Naive B cell (primary cell): ENCODE data around the gene LMO4. TPM values are rescaled to one million over a fixed set of nuclear protein-coding genes. Genes with fewer than 3 reads are reported as not detected.

ENCODE experiments used
- ATAC-seq, 2 donors: fragments of 150-1000 bp; cut with Tn5 transposase; 2 replicates each; pipeline ENCODE4 v1.10.0; 2021; ENCODE audit warnings: low read depth in 2 of 2, mild to moderate bottlenecking in 2 of 2, moderate library complexity in 2 of 2
- DNase-seq: peaks from one replicate; pipeline ENCODE4 v3.0.0; 2022
- H3K27ac Mint-ChIP-seq, 6 donors: one replicate each; pipeline ENCODE4 v1.8.0; 2020 to 2022; ENCODE audit warnings: mild to moderate bottlenecking in 6 of 6, mixed read lengths in 6 of 6, moderate library complexity in 5 of 6, inconsistent platforms in 2 of 6
- H3K27me3 Mint-ChIP-seq, 3 donors: one replicate each; pipeline ENCODE4 v1.8.0; 2021 to 2022; ENCODE audit warnings: mixed read lengths in 3 of 3, mild to moderate bottlenecking in 1 of 3
- H3K36me3 Mint-ChIP-seq, 2 donors: one replicate each; pipeline ENCODE4 v1.8.0; 2020 to 2022; ENCODE audit warnings: mixed read lengths in 2 of 2, inconsistent platforms in 1 of 2, mild to moderate bottlenecking in 1 of 2
- H3K4me1 Mint-ChIP-seq, 3 donors: one replicate each; pipeline ENCODE4 v1.8.0; 2020 to 2022; ENCODE audit warnings: mixed read lengths in 3 of 3, inconsistent platforms in 1 of 3, mild to moderate bottlenecking in 1 of 3, moderate library complexity in 1 of 3
- H3K4me3 Mint-ChIP-seq, 8 donors: one replicate each; pipeline ENCODE4 v1.8.0; 2020 to 2022; ENCODE audit warnings: mild to moderate bottlenecking in 8 of 8, mixed read lengths in 8 of 8, moderate library complexity in 8 of 8, inconsistent platforms in 2 of 8
- H3K9me3 Mint-ChIP-seq, 7 donors: one replicate each; pipeline ENCODE4 v1.8.0; 2020 to 2022; ENCODE audit warnings: mixed read lengths in 7 of 7, mild to moderate bottlenecking in 5 of 7, inconsistent platforms in 2 of 7, moderate library complexity in 1 of 7
- polyA plus RNA-seq, 6 donors: library from polyadenylated mRNA; unstranded; fragments of 300-500 nt; fragmentation: Illumina TruSeq; gene quantifications; one replicate each; pipeline ENCODE4 v1.2.3, GENCODE V29; 2021; ENCODE audit warnings: low read depth in 6 of 6

Gene LMO4
- polyA plus RNA-seq, 6 donors from 2014 or later = 11.7 to 17.5 (median 14.4) TPM

GRCh38 chr1:87331365-87332241 lies 2.9 kb downstream of the LMO4 start:
- Mint-ChIP-seq H3K27me3 (no peaks in the 10 kb centered on the region), H3K36me3 (no peaks in the 10 kb centered on the region), H3K4me1 (peaks cover 42 to 64% (median 61%) of the 10 kb centered on the region in 3 donors), H3K9me3 (no peaks in the 10 kb centered on the region), H3K27ac (peak overlapping the region in 4 of 6 donors; percentile 88 to 92 (median 90)), H3K4me3 (peak overlapping the region; percentile 82 to 99 (median 96))
- DNase-seq (peak; percentile 64), ATAC-seq (peak; percentile 4 to 6)

DNA sequence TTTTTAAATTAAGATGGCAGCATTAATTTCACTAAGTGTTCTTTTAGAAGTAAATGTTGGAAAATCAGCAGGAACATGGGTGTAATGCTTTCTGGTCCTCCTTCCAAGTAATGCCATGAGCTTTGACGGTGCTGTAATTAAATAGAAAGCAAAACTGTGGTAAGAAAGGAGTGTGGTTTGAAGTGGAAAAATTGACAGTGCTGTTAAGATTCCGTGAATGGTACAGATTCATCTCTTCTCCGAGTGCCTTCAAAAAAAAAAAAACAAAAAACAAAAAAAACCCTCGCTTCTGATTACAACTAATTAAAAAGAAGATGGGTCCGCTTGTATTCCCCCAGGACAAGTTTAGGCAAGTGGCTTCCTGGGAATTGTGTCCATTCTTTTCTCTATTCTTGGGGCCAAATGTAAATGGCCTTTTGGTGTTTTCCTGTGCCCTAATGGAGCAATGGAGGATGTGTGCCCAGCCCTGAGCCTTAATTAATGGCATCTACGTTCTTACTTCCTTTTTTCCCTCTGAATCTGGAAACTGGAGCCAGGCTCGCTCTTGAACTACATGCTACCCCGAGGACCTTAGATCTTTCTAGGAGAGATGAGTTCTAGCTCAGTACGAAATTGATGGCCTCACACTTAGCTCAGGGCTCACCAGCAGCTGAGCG lies 5.1 kb downstream of the LMO4 start:
- no peak for DNase-seq
- ATAC-seq = no peak
- Mint-ChIP-seq H3K9me3 (no peaks in the 10 kb centered on the region), H3K27me3 (no peaks in the 10 kb centered on the region), H3K36me3 (peaks cover 0 to 4% of the 10 kb centered on the region in 2 donors), H3K4me1 (peaks cover 39 to 61% (median 59%) of the 10 kb centered on the region in 3 donors), H3K27ac (peak overlapping the region in 3 of 6 donors; percentile 49 to 93 (median 65)), H3K4me3 (peak overlapping the region; percentile 82 to 98 (median 95))

DNA sequence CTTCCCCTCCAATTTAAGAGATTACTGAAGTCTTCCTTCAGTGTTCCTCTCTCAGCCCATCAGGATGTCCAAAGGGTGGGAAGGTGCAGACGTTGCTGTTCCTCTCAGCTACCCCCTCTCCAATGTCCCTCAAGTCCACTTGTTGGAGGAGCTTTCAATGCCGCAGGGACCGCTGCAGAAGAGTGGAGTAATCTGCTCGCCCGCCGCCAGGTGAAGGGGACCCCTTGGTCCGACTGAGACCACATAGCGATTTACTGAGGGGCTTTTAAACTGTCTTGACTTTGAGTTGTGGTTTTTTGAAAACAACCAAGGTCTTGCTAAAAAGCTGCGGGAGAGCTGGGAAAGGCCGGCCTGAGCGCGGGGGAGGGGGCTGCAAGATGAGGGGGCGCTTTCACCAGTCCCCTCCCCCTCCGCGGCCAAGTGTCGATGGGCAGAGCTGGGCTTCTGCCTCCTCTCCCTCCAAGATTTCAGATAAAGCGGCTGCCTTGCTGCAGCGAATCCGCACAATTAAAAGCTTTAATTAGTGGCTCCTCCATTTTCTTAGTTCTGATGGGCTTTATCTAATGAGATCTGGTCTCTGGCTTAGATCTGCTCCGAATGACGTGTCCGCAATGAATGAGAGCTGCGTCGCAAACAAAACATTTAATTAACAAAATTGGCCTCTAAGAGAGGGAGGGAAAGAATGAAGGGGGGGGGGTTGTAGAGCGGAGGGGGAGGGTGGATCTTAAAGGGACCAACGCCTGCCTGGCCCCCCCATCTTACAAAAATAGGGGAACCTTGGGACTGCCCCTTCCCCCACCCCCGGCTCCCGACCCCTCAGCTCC lies 5.9 kb downstream of the LMO4 start:
- Mint-ChIP-seq H3K9me3 (no peaks in the 10 kb centered on the region), H3K27ac (peak overlapping the region; percentile 84 to 98 (median 94)), H3K36me3 (peaks cover 0 to 5% of the 10 kb centered on the region in 2 donors), H3K27me3 (no peaks in the 10 kb centered on the region), H3K4me1 (peaks cover 39 to 61% (median 59%) of the 10 kb centered on the region in 3 donors), H3K4me3 (peak overlapping the region; percentile 82 to 98 (median 95))
- DNase-seq = no peak
- ATAC-seq = peak; percentile 22 to 34

- no peaks in the 10 kb centered on the region for H3K9me3 Mint-ChIP-seq
- peaks cover 0 to 5% of the 10 kb centered on the region in 2 donors for H3K36me3 Mint-ChIP-seq
- DNase-seq = peak; percentile 76
- peak; percentile 64 to 69 for ATAC-seq
- peak overlapping the region; percentile 91 to 98 (median 96) for H3K27ac Mint-ChIP-seq
- peaks cover 36 to 55% (median 54%) of the 10 kb centered on the region in 3 donors for H3K4me1 Mint-ChIP-seq
- peak overlapping the region; percentile 82 to 98 (median 95) for H3K4me3 Mint-ChIP-seq
- H3K27me3 Mint-ChIP-seq = no peaks in the 10 kb centered on the region
These were observed 6.7 kb downstream of the LMO4 start for GRCh38 chr1:87335175-87335884.

- Mint-ChIP-seq H3K36me3 (peaks cover under 1 to 13% of the 10 kb centered on the region in 2 donors), H3K27me3 (no peaks in the 10 kb centered on the region), H3K4me1 (peaks cover 27 to 47% (median 44%) of the 10 kb centered on the region in 3 donors), H3K27ac (peak overlapping the region in 2 of 6 donors; percentile 44 to 60), H3K4me3 (peak overlapping the region in 5 of 8 donors; percentile 13 to 95 (median 51)), H3K9me3 (no peaks in the 10 kb centered on the region)
- ATAC-seq = no peak
- DNase-seq = no peak
These were observed 8.0 kb downstream of the LMO4 start for GRCh38 chr1:87336623-87337067.

DNA sequence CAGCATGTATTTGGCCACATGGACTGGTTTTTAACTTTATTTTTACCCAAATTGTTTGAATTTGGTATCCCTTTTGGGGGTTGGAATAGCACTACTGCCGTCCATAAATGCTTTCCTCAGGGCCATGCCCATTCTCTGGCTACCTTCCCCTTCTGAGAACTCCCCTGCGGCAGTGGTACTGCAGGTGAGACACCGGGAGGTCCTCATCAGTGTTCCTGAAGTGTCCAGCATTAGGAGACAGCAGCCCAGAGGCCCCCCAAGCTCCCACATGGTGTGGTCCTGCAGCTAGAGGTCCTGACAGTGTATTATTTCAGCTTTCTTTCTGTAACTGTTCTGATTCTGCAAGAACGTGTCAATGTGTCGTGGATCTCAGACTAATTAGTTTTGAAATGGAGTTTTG lies 8.9 kb downstream of the LMO4 start:
- no peaks in the 10 kb centered on the region for H3K27me3 Mint-ChIP-seq
- H3K4me1 Mint-ChIP-seq = peaks cover 22 to 37% (median 34%) of the 10 kb centered on the region in 3 donors
- ATAC-seq (no peak), DNase-seq (no peak)
- H3K36me3 Mint-ChIP-seq = peaks cover 10 to 21% of the 10 kb centered on the region in 2 donors
- H3K27ac Mint-ChIP-seq = peak overlapping the region in 1 of 6 donors; percentile 24
- no peaks in the 10 kb centered on the region for H3K9me3 Mint-ChIP-seq
- peak overlapping the region in 1 of 8 donors; percentile 82 for H3K4me3 Mint-ChIP-seq

- Mint-ChIP-seq H3K27me3 (no peaks in the 10 kb centered on the region), H3K9me3 (no peaks in the 10 kb centered on the region), H3K4me3 (peak overlapping the region in 1 of 8 donors; percentile 57), H3K4me1 (peaks cover 22 to 28% (median 28%) of the 10 kb centered on the region in 3 donors), H3K36me3 (peaks cover 11 to 21% of the 10 kb centered on the region in 2 donors), H3K27ac (no peak overlapping the region)
- ATAC-seq = no peak
- no peak for DNase-seq
These were observed 9.9 kb downstream of the LMO4 start for GRCh38 chr1:87338566-87338965.

DNA sequence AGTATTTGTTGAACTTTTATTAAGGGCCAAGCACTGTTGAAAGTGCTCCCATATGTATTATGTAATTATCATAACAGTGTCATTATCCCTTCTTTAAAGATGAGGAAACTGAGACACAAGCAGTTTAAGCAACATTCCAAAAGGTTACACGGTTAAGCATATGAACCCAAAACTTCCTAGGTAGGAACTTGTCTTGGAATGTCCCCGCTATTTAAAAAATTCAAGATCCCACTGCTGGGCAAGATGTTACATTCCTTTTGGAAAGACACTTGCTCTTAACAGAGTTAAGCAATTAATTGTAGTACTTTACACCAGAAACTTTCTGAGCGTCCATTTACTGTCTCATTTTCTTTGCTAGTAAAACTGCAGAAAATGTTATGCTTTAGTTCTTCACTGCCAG lies 15.6 kb downstream of the LMO4 start:
- H3K36me3 Mint-ChIP-seq = peaks cover 11 to 25% of the 10 kb centered on the region in 2 donors
- DNase-seq (no peak), ATAC-seq (no peak)
- H3K9me3 Mint-ChIP-seq = no peaks in the 10 kb centered on the region
- no peak overlapping the region for H3K27ac Mint-ChIP-seq
- H3K4me1 Mint-ChIP-seq = peaks cover 0 to 9% (median 9%) of the 10 kb centered on the region in 3 donors
- no peak overlapping the region for H3K4me3 Mint-ChIP-seq
- H3K27me3 Mint-ChIP-seq = no peaks in the 10 kb centered on the region

GRCh38 chr1:87346130-87346814 lies 17.6 kb downstream of the LMO4 start:
- no peaks in the 10 kb centered on the region for H3K27me3 Mint-ChIP-seq
- peaks cover 11 to 19% of the 10 kb centered on the region in 2 donors for H3K36me3 Mint-ChIP-seq
- ATAC-seq (no peak), DNase-seq (no peak)
- H3K4me3 Mint-ChIP-seq = no peak overlapping the region
- no peaks in the 10 kb centered on the region for H3K9me3 Mint-ChIP-seq
- H3K27ac Mint-ChIP-seq = peak overlapping the region in 1 of 6 donors; percentile 53
- peaks cover 0 to 9% (median 9%) of the 10 kb centered on the region in 3 donors for H3K4me1 Mint-ChIP-seq

DNA sequence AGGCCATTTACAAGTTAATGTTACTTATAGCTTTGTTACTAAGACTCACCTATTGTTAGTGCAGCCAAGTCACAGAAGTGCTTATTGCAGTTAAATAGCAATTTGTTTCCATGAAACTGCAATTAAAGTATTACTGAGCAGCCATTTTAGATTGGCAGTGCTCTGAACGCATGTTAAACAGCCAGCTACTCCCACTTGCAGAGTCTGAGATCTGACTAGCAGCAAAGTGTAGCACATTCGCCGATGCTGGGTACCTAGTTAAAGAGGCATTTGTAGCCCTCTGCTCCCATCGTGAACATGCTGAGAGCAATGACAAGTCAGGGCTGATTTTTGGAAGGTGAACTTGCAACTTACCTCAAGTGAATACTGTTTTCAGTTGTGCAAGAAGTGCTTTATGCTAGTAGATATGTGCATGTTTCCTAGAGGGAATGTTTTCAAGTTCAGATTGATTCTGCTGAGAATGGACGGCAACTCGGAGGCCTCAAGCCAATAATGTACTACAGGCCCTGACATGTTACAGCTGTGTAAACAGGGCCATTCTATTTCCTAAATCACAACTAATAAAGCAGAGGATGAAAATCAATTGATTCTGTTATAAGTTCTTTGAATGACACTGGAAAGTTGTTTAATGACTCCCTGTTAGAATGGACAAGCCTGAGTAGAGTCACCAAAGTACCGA lies 19.8 kb downstream of the LMO4 start:
- DNase-seq (no peak), ATAC-seq (no peak)
- H3K36me3 Mint-ChIP-seq = peaks cover 0 to 9% of the 10 kb centered on the region in 2 donors
- H3K4me1 Mint-ChIP-seq = peaks cover 0 to 9% (median 6%) of the 10 kb centered on the region in 3 donors
- H3K27me3 Mint-ChIP-seq = no peaks in the 10 kb centered on the region
- H3K4me3 Mint-ChIP-seq = no peak overlapping the region
- no peaks in the 10 kb centered on the region for H3K9me3 Mint-ChIP-seq
- H3K27ac Mint-ChIP-seq = no peak overlapping the region

- peaks cover 0 to 6% of the 10 kb centered on the region in 2 donors for H3K36me3 Mint-ChIP-seq
- H3K27ac Mint-ChIP-seq = peak overlapping the region in 1 of 6 donors; percentile 36
- H3K4me1 Mint-ChIP-seq = peaks cover 0 to 9% (median 3%) of the 10 kb centered on the region in 3 donors
- H3K27me3 Mint-ChIP-seq = no peaks in the 10 kb centered on the region
- H3K9me3 Mint-ChIP-seq = no peaks in the 10 kb centered on the region
- ATAC-seq = no peak
- DNase-seq = no peak
- no peak overlapping the region for H3K4me3 Mint-ChIP-seq
These were observed 20.4 kb downstream of the LMO4 start for GRCh38 chr1:87349036-87349435.
